ENCODE results near the gene PDIA2.
"Not testable (repeated sequence)": the region's sequence is repeated elsewhere in the genome, so short reads cannot be mapped to it uniquely, and the experiment has no call there.

The PDIA2 gene

GRCh38 chr16:333406-334094, 50.6 kb downstream of the PDIA2 start:
- no peak for DNase-seq

- not testable (repeated sequence) for DNase-seq
Observed at GRCh38 chr16:334164-334832, 51.3 kb downstream of the PDIA2 start.

- not testable (repeated sequence) for DNase-seq
Observed at GRCh38 chr16:334861-335632, 52.1 kb downstream of the PDIA2 start.

GRCh38 chr16:336269-336668, 53.3 kb downstream of the PDIA2 start:
- no peak for DNase-seq
